WTC11 (cell line): Measurements from ENCODE around the gene GRK3.

Experiments
- ATF2 ChIP-seq: sonication (generic); formaldehyde crosslinking; IDR thresholded peaks from 2 replicates; pipeline ENCODE4 v1.8.1; 2022; ENCODE audit warnings: low read depth, missing genetic modification reagents, borderline replicate concordance
- CBFB ChIP-seq: sonication (generic); formaldehyde crosslinking; IDR thresholded peaks from 2 replicates; pipeline ENCODE4 v1.8.1; 2022; ENCODE audit warnings: mild to moderate bottlenecking, low read depth, missing genetic modification reagents
- CREM ChIP-seq: sonication (generic); formaldehyde crosslinking; IDR thresholded peaks from 2 replicates; pipeline ENCODE4 v1.8.1; 2022; ENCODE audit warnings: mild to moderate bottlenecking, missing genetic modification reagents, moderate library complexity
- CTCF ChIP-seq: fragments of 200-600 bp; IDR thresholded peaks from 2 replicates; pipeline ENCODE4 v1.8.0; 2022; ENCODE audit warnings: antibody characterized with exemption
- MYBL2 ChIP-seq: sonication (generic); formaldehyde crosslinking; IDR thresholded peaks from 2 replicates; pipeline ENCODE4 v1.8.1; 2023; ENCODE audit warnings: mild to moderate bottlenecking, moderate library complexity, missing genetic modification reagents
- NFE2L1 ChIP-seq: sonication (generic); formaldehyde crosslinking; IDR thresholded peaks from 2 replicates; pipeline ENCODE4 v1.8.1; 2023; ENCODE audit warnings: missing genetic modification reagents
- SP1 ChIP-seq: sonication (generic); formaldehyde crosslinking; conservative IDR thresholded peaks from 2 replicates; pipeline ENCODE4 v1.8.1; 2022; ENCODE audit warnings: missing genetic modification reagents
- TP53 ChIP-seq: sonication (generic); formaldehyde crosslinking; IDR thresholded peaks from 2 replicates; pipeline ENCODE4 v1.8.1; 2023; ENCODE audit warnings: mild to moderate bottlenecking, missing genetic modification reagents
- ZNF263 ChIP-seq: sonication (generic); formaldehyde crosslinking; IDR thresholded peaks from 2 replicates; pipeline ENCODE4 v1.8.1; 2022; ENCODE audit warnings: low read depth, mild to moderate bottlenecking, moderate library complexity, missing genetic modification reagents

- no peak for TF ChIP-seq MYBL2 (CRISPR knock-in tag)
- no peak for TF ChIP-seq CREM
- TF ChIP-seq ATF2 = no peak
- no peak for TF ChIP-seq ZNF263
- TF ChIP-seq CTCF = no peak
- TF ChIP-seq SP1 = no peak
- no peak for TF ChIP-seq CBFB
- TF ChIP-seq NFE2L1 = no peak
- TF ChIP-seq TP53 = no peak
Measured at GRCh38 chr22:25680051-25680450, 115.6 kb downstream of the GRK3 start.
